Panc1 (cell line): ENCODE data around the gene SPATC1L. TPM values are rescaled to one million over a fixed set of nuclear protein-coding genes. Genes with fewer than 3 reads are reported as not detected.

Experiments used
- ATAC-seq: fragments of 200-7000 bp; cut with Tn5 transposase; 2 replicates; pipeline ENCODE4 v1.9.1; 2020; ENCODE audit warnings: mild to moderate bottlenecking, moderate library complexity
- BruUV-seq: library from RNA; stranded (reverse); fragments of 400-500 nt; replicated peaks from 2 replicates; lab custom pipeline; 2021; lab: Mats Ljungman, UMichigan
- CTCF ChIA-PET: fragments of 300-600 bp; sonication (Branson Sonifier 250); formaldehyde crosslinking; loops from one replicate; lab custom pipeline; 2022; ENCODE audit warnings: antibody characterized with exemption; lab: Charles Lee
- POLR2A ChIA-PET: fragments of 300-600 bp; sonication (Branson Sonifier 250); formaldehyde crosslinking; loops from one replicate; lab custom pipeline; 2022; ENCODE audit warnings: antibody characterized with exemption; lab: Charles Lee
- DNase-seq: peaks from one replicate; pipeline ENCODE4 v3.0.0-alpha.2; 2010; ENCODE audit warnings: low read depth, low spot score
- H3K27ac ChIP-seq: 2 replicates; pipeline ENCODE4 v1.5.1; 2011; ENCODE audit warnings: mild to moderate bottlenecking, low read length, inconsistent platforms
- H3K27me3 ChIP-seq: fragments of 200-500 bp; sonication (Bioruptor generic); 2 replicates; pipeline ENCODE4 v1.6.0; 2014; ENCODE audit warnings: low read length, inconsistent platforms; ENCODE audit not compliant: control insufficient read depth, insufficient read depth
- H3K36me3 ChIP-seq: fragments of 200-500 bp; sonication (Bioruptor generic); 2 replicates; pipeline ENCODE4 v1.5.1; 2014; ENCODE audit warnings: inconsistent platforms, mild to moderate bottlenecking, low read length, moderate library complexity; ENCODE audit not compliant: control insufficient read depth, insufficient read depth
- H3K4me1 ChIP-seq: 2 replicates; pipeline ENCODE4 v1.5.1; 2011; ENCODE audit warnings: inconsistent platforms, mild to moderate bottlenecking, low read length, moderate library complexity; ENCODE audit not compliant: control insufficient read depth, insufficient read depth
- H3K4me3 ChIP-seq, 2 experiments: 2 replicates each; pipeline ENCODE4 v1.5.1; 2011 to 2012; ENCODE audit warnings: low read depth in 2 of 2, low read length in 2 of 2, mild to moderate bottlenecking in 2 of 2, inconsistent platforms in 1 of 2, moderate library complexity in 1 of 2
- H3K9me3 ChIP-seq: fragments of 200-500 bp; sonication (Bioruptor generic); 2 replicates; pipeline ENCODE4 v1.5.1; 2014; ENCODE audit warnings: low read depth, mild to moderate bottlenecking, inconsistent platforms, low read length, moderate library complexity; ENCODE audit not compliant: control insufficient read depth, insufficient read depth
- CTCF ChIP-seq: fragments of 450-650 bp; IDR thresholded peaks from 2 replicates; pipeline ENCODE4 v1.5.1; 2017; ENCODE audit warnings: mild to moderate bottlenecking
- POLR2AphosphoS5 ChIP-seq: IDR thresholded peaks from 2 replicates; pipeline ENCODE4 v1.6.1; 2012; ENCODE audit warnings: mild to moderate bottlenecking, low read depth, low read length, moderate library complexity
- REST ChIP-seq, 2 experiments: IDR thresholded peaks; 2 replicates each; pipeline ENCODE4 v1.6.1; 2011 to 2012; ENCODE audit warnings: low read depth in 2 of 2, control low read depth in 1 of 2, low read length in 1 of 2, mild to moderate bottlenecking in 1 of 2, moderate library complexity in 1 of 2; ENCODE audit not compliant: insufficient read depth in 1 of 2
- SIN3A ChIP-seq: IDR thresholded peaks from 2 replicates; pipeline ENCODE4 v1.6.1; 2012; ENCODE audit warnings: low read depth, mild to moderate bottlenecking, low read length, moderate library complexity, borderline replicate concordance; ENCODE audit not compliant: insufficient read depth
- TCF7L2 ChIP-seq: IDR thresholded peaks from 2 replicates; pipeline ENCODE4 v1.6.1; 2011; ENCODE audit warnings: mild to moderate bottlenecking, low read depth, low read length, inconsistent platforms
- in situ Hi-C: cut with HindIII; loops from 2 replicates; pipeline ENCODE4 v1.10.0; 2016; ENCODE audit warnings: low sequenced_read_pairs, low pct_unique_long_range_greater_than_20kb
- intact Hi-C: fragments of 100-400 bp; cut with micrococcal nuclease; formaldehyde crosslinking; loops from one replicate; pipeline ENCODE4 v1.10.0; 2022; ENCODE audit not compliant: unreplicated experiment
- total RNA-seq: library from RNA; stranded (reverse); gene quantifications from one replicate; pipeline ENCODE4 v1.2.1, GENCODE V29; 2021; ENCODE audit not compliant: unreplicated experiment

The SPATC1L gene
- total RNA-seq, 1 experiment from 2014 or later = 0.26 TPM

GRCh38 chr21:46199436-46200373 is 15.4 kb upstream of the SPATC1L start:
- DNase-seq = no peak
- no peak for ATAC-seq
- Histone ChIP-seq H3K4me1 (no peaks in the 10 kb centered on the region), H3K27ac (no peak overlapping the region), H3K9me3 (no peaks in the 10 kb centered on the region), H3K36me3 (peaks cover 6% of the 10 kb centered on the region; the same call in 1 of the 2 replicates), H3K4me3 (no peak overlapping the region), H3K27me3 (no peaks in the 10 kb centered on the region)
- CTCF ChIA-PET = interaction anchor here (0.6 kb wide), 1 partner anchor 644 kb away, joined by 6 read pairs; no protein-coding TSS in a partner anchor
- TF ChIP-seq POLR2AphosphoS5 = no peak
- TF ChIP-seq TCF7L2 = no peak
- TF ChIP-seq REST (IDR thresholded peaks at IDR 0.05; ENCODE audit: insufficient read depth in 1 of 2, low read depth in 2 of 2, low read length in 1 of 2) = no peak
- no peak for TF ChIP-seq SIN3A
- no peak for TF ChIP-seq CTCF
- POLR2A ChIA-PET = no interaction called here
- intact Hi-C loops (no loop called here), in situ Hi-C loops (no loop called here)
- BruUV-seq = TSS peak; percentile 8

- DNase-seq = no peak
- POLR2A ChIA-PET = no interaction called here
- no peak for TF ChIP-seq TCF7L2
- TF ChIP-seq SIN3A = no peak
- no peak for TF ChIP-seq REST (IDR thresholded peaks at IDR 0.05; ENCODE audit: insufficient read depth in 1 of 2, low read depth in 2 of 2, low read length in 1 of 2)
- no peak for TF ChIP-seq CTCF
- no peak for TF ChIP-seq POLR2AphosphoS5
Observed at GRCh38 chr21:46196733-46197132, 12.5 kb upstream of the SPATC1L start.

More at GRCh38 chr21:46196733-46197132, 12.5 kb upstream of the SPATC1L start:
- Histone ChIP-seq H3K36me3 (peaks cover 6% of the 10 kb centered on the region; the same call in 1 of the 2 replicates), H3K27me3 (no peaks in the 10 kb centered on the region), H3K4me1 (no peaks in the 10 kb centered on the region), H3K27ac (no peak overlapping the region), H3K9me3 (no peaks in the 10 kb centered on the region), H3K4me3 (no peak overlapping the region)
- intact Hi-C loops (no loop called here), in situ Hi-C loops (no loop called here)
- BruUV-seq = no TSS peak
- ATAC-seq = no peak
- CTCF ChIA-PET = no interaction called here
